DMS153 treated with DMSO at 0.1 percent for 48 hours (cell line): Measurements from ENCODE around the gene SMOC1.

ENCODE experiments used
- DNase-seq: peaks from one replicate; lab custom pipeline; 2025; ENCODE audit not compliant: unreplicated experiment; lab: John Stamatoyannopoulos, UW

SMOC1 gene

DNA sequence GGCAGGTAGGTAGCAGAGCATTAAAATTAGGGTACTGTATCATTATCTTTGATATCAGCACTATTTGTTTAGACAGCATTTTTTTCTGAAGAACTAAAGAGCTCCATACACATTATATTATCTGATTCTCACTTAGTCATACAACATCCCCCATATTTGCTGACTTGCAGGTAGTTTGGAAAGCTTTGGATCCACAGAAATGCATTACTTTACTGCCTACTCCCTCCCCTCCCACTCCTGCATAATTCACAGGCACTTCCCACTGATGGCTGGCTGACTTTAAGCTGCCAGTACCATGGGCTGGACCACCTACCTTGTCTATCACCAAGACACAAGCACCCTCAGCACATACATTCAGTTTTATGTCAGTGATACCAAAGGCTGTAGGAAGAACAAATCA, 199.1 kb downstream of the SMOC1 start:
- DNase-seq: no peak

DNA sequence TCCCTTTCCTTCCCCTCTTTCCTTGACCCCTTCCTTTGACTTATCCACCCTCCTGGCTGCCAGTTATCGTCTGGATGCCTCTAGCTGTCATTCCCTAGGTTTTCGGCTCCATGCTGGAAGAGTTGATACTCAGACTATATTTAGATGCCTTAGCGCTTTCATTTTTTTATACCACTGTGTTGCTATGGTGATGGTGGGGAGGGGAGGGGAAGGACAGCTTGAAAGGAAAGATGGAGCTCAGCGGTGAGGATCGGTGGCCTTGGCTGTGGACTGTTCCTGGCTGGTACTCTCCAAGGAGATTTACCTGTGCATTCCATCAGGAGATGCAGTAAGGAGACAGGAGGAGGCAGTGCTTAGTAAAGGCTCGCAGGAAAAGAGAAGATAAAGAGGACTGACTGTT, 200.9 kb downstream of the SMOC1 start:
- DNase-seq: no peak
